GM23248 (cell line): ENCODE measurements around the gene SLC4A5. TPM values are rescaled to one million over a fixed set of nuclear protein-coding genes. Genes with fewer than 3 reads are reported as not detected.

Source experiments
- DNase-seq: peaks from one replicate; pipeline ENCODE4 v3.0.0-alpha.2; 2015
- H2AFZ ChIP-seq: fragments of 200-600 bp; sonication (generic); 2 replicates; pipeline ENCODE4 v1.6.1; 2016; ENCODE audit warnings: antibody characterized with exemption
- H3F3A ChIP-seq: fragments of 200-600 bp; sonication (generic); 2 replicates; pipeline ENCODE4 v1.6.1; 2016; ENCODE audit warnings: mild to moderate bottlenecking, antibody characterized with exemption, mixed run types; ENCODE audit not compliant: insufficient read depth
- H3K27ac ChIP-seq: fragments of 200-600 bp; sonication (generic); 2 replicates; pipeline ENCODE4 v1.5.1; 2016; ENCODE audit warnings: mild to moderate bottlenecking
- H3K27me3 ChIP-seq: fragments of 200-600 bp; sonication (generic); replicated peaks from 2 replicates; pipeline ENCODE4 v1.6.1; 2016; ENCODE audit warnings: mild to moderate bottlenecking; ENCODE audit not compliant: insufficient read depth
- H3K36me3 ChIP-seq: fragments of 200-600 bp; sonication (generic); 2 replicates; pipeline ENCODE4 v1.6.1; 2016; ENCODE audit warnings: low read depth, mild to moderate bottlenecking
- H3K4me1 ChIP-seq: fragments of 200-600 bp; sonication (generic); 2 replicates; pipeline ENCODE4 v1.6.1; 2016; ENCODE audit warnings: mild to moderate bottlenecking; ENCODE audit not compliant: insufficient read depth
- H3K4me2 ChIP-seq: fragments of 200-600 bp; sonication (generic); one replicate; pipeline ENCODE4 v1.6.1; 2016; ENCODE audit warnings: mild to moderate bottlenecking; ENCODE audit not compliant: unreplicated experiment
- H3K4me3 ChIP-seq: fragments of 200-600 bp; sonication (generic); 2 replicates; pipeline ENCODE4 v1.5.1; 2016; ENCODE audit warnings: mild to moderate bottlenecking
- H3K79me2 ChIP-seq: fragments of 200-600 bp; sonication (generic); 2 replicates; pipeline ENCODE4 v1.6.1; 2016; ENCODE audit warnings: mild to moderate bottlenecking; ENCODE audit not compliant: insufficient read depth
- H3K9ac ChIP-seq: fragments of 200-600 bp; sonication (generic); 2 replicates; pipeline ENCODE4 v1.6.1; 2016; ENCODE audit warnings: mild to moderate bottlenecking
- H3K9me2 ChIP-seq: fragments of 200-600 bp; sonication (generic); 2 replicates; pipeline ENCODE4 v1.6.1; 2016; ENCODE audit warnings: mixed run types, mild to moderate bottlenecking, moderate library complexity; ENCODE audit not compliant: insufficient read depth
- H3K9me3 ChIP-seq: fragments of 200-600 bp; sonication (generic); one replicate; pipeline ENCODE4 v1.6.1; 2017; ENCODE audit warnings: low read depth
- H4K20me1 ChIP-seq: fragments of 200-600 bp; sonication (generic); 2 replicates; pipeline ENCODE4 v1.6.0; 2016; ENCODE audit not compliant: insufficient read depth
- EZH2 ChIP-seq: fragments of 200-600 bp; sonication (generic); IDR thresholded peaks from 2 replicates; pipeline ENCODE4 v1.6.1; 2018; ENCODE audit warnings: antibody characterized with exemption, mild to moderate bottlenecking; ENCODE audit not compliant: insufficient read depth, poor library complexity, severe bottlenecking
- EZH2phosphoT487 ChIP-seq: fragments of 200-600 bp; sonication (generic); IDR thresholded peaks from 2 replicates; pipeline ENCODE4 v1.6.1; 2018; ENCODE audit warnings: antibody characterized with exemption, moderate library complexity, mild to moderate bottlenecking, low read depth; ENCODE audit not compliant: insufficient read depth
- whole genome bisulfite sequencing, 2 experiments: methylation state at CpG; one replicate each; pipeline ENCODE4 v1.1.6; 2015 to 2017; ENCODE audit warnings: low lambda C conversion rate in 2 of 2, low coverage in 1 of 2; ENCODE audit errors: missing lambda C conversion rate in 2 of 2; 5-methylcytosine and 5-hydroxymethylcytosine counted together
- in situ Hi-C: fragments of 300-500 bp; cut with MboI; formaldehyde crosslinking; loops from 2 replicates; pipeline ENCODE4 v1.15.0; 2020
- polyA plus RNA-seq: library from polyadenylated mRNA; unstranded; fragments of >200 nt; fragmentation: Nextera tagmentation; extraction: Ambion mirVana; gene quantifications from 2 replicates; pipeline ENCODE4 v1.2.1, GENCODE V29; 2016
- total RNA-seq: library from RNA; depleted of rRNA; stranded (reverse); fragments of >200 nt; shearing (Covaris generic); gene quantifications from 2 replicates; pipeline ENCODE4 v1.2.3, GENCODE V29; 2014

The SLC4A5 gene
- total and polyA plus RNA-seq, 2 experiments from 2014 or later, result 0.32 to 0.35 TPM

DNA sequence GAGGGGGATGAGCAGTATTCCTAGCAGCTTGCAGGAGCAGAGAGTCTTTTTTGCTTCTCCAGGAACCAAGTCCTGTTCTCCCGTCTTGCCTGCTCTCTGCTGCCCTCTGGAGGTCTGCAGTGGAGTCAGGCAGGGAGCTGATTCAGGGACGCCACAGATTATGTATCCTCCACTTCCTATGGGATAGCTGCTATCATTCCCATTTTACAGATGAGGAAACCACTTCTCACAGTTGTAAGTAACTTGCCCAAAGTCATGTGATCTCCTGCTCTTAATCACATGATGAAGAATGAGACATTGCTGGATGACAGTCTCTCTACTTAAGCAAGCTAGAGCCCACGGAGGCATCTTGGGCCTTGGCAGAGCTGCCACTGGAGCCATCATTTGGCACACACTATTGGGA is 8.3 kb downstream of the SLC4A5 start:
- H3K4me2 ChIP-seq, result no peak overlapping the region
- no peaks in the 10 kb centered on the region for H3K36me3 ChIP-seq
- WGBS, 2 experiments, result 37 to 38% methylated on average over 3 of the region's 3 CpGs
- H3K9me2 ChIP-seq, result no peaks in the 10 kb centered on the region
- no peaks in the 10 kb centered on the region for H3K4me1 ChIP-seq
- H3K9me3 ChIP-seq, result no peaks in the 10 kb centered on the region
- in situ Hi-C loops, result no loop called here
- peak; percentile 77 for DNase-seq
- H3K27me3 ChIP-seq, result no peaks in the 10 kb centered on the region
- TF ChIP-seq EZH2, result no peak
- no peak for TF ChIP-seq EZH2phosphoT487
- H2AFZ ChIP-seq, result no peak overlapping the region
- H3F3A ChIP-seq, result no peaks in the 10 kb centered on the region
- H4K20me1 ChIP-seq, result no peaks in the 10 kb centered on the region
- H3K27ac ChIP-seq, result no peak overlapping the region
- no peaks in the 10 kb centered on the region for H3K79me2 ChIP-seq
- H3K9ac ChIP-seq, result no peak overlapping the region
- H3K4me3 ChIP-seq, result no peak overlapping the region

DNA sequence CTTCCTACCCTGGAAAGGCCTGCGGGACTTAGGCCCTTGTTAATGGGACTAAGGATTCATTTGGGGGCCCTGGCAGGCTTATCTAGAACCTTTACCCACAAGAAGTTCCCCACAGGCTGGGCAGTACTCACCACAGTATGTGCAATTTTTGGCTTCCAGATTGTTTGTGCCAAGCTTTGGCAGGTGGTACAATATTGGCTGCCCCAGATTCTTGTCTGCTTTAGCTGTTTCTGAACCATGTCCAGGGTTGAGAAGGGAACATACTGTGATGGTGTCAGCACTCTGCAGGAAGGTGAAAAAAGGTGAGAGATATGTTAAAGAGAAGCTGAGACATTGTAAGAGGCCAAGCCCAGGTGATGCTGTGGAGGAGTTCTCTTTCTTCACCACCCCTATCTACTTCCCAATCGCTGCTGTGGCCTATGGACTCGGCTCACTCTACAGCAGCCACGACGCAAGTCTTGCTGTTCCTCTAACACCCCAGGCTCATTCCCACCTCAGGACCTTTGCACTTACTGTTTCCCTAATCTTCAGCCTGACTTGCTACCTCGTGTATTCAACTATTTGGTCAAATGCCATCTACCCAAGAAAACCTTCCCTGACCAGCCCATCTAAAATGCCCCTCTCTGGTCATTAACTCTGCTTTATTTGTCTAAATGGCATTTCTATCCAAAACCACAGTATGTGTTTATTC is 9.2 kb downstream of the SLC4A5 start:
- 49 to 58% methylated on average over 6 of the region's 6 CpGs for WGBS, 2 experiments
- in situ Hi-C loops, result no loop called here
- no peak overlapping the region for H2AFZ ChIP-seq

DNA sequence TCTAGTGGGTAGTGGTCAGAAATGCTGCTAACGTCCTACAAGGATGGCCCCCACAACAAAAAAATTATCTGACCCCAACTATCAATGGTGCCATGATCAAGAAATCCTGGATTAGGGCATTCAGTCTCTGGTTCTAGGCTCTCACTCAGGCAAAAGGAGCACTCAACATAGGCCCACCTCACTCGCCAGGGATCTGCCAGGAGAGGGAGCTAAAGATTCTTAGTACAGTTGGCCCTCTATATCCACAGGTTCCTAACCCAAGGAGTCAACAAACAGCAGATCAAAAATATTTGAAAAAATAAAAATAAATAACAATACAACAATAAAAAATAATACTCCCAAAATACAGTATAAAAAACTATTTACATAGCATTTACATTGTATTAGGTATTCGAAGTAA is 10.0 kb downstream of the SLC4A5 start:
- no peak overlapping the region for H3K9ac ChIP-seq
- no peaks in the 10 kb centered on the region for H3K9me3 ChIP-seq
- no peaks in the 10 kb centered on the region for H3K27me3 ChIP-seq
- H2AFZ ChIP-seq, result no peak overlapping the region
- H3K9me2 ChIP-seq, result no peaks in the 10 kb centered on the region
- 52 to 55% methylated on average over 3 of the region's 3 CpGs for WGBS, 2 experiments
- H3K4me2 ChIP-seq, result no peak overlapping the region
- H3K36me3 ChIP-seq, result no peaks in the 10 kb centered on the region
- no peak overlapping the region for H3K27ac ChIP-seq
- no peaks in the 10 kb centered on the region for H3F3A ChIP-seq
- H4K20me1 ChIP-seq, result no peaks in the 10 kb centered on the region
- no peak for TF ChIP-seq EZH2phosphoT487
- no peak for TF ChIP-seq EZH2
- DNase-seq, result peak; percentile 67
- H3K79me2 ChIP-seq, result no peaks in the 10 kb centered on the region
- in situ Hi-C loops, result no loop called here
- H3K4me1 ChIP-seq, result no peaks in the 10 kb centered on the region
- H3K4me3 ChIP-seq, result no peak overlapping the region

More for the DNA sequence above, 9.2 kb downstream of the SLC4A5 start:
- Histone ChIP-seq H3K79me2 (no peaks in the 10 kb centered on the region), H3K27me3 (no peaks in the 10 kb centered on the region), H3K4me3 (no peak overlapping the region), H3K4me2 (no peak overlapping the region), H3K4me1 (no peaks in the 10 kb centered on the region), H3K9me2 (no peaks in the 10 kb centered on the region), H3K27ac (no peak overlapping the region), H4K20me1 (no peaks in the 10 kb centered on the region), H3F3A (no peaks in the 10 kb centered on the region), H3K9ac (no peak overlapping the region), H3K36me3 (no peaks in the 10 kb centered on the region), H3K9me3 (no peaks in the 10 kb centered on the region)
- TF ChIP-seq EZH2 (no peak), EZH2phosphoT487 (no peak)
- DNase-seq, result no peak

DNA sequence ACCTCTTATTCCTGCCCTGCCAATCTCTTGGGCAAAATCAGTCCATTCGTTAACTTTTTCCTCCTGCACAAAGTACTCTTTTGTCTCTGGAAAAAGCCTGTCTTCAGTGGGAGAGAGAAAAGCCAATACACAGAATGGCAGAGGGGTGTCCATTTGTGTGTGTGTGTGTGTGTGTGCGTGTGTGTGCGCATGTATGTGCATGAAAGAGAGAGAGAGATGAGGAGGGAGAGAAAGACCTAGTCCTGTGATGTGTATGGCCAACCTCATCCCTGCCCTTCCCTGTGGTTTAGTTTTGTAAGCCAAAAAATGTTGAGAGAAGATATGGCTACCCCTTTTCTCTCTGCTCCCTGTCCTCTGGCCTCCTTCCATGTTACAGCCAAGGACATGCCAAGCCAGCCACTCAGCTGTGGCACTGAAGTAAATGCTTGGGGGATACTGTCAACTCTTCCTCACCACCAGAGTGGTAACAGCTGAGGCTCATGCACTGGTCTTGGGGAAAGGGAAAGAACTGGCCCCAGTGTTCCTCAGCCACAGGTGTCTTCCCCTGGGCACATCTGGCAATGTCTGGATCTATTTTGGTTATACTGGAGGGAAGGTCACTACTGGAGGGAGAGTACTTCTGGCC is 10.6 kb downstream of the SLC4A5 start:
- Histone ChIP-seq H3K4me3 (no peak overlapping the region), H2AFZ (no peak overlapping the region), H3K9me2 (no peaks in the 10 kb centered on the region), H3K27ac (no peak overlapping the region), H3K9ac (no peak overlapping the region), H3K36me3 (no peaks in the 10 kb centered on the region), H3F3A (no peaks in the 10 kb centered on the region), H3K4me2 (no peak overlapping the region), H3K27me3 (no peaks in the 10 kb centered on the region), H4K20me1 (no peaks in the 10 kb centered on the region), H3K79me2 (no peaks in the 10 kb centered on the region), H3K4me1 (no peaks in the 10 kb centered on the region), H3K9me3 (no peaks in the 10 kb centered on the region)
- DNase-seq, result no peak
- 80 to 82% methylated on average over 3 of the region's 3 CpGs for WGBS, 2 experiments
- TF ChIP-seq EZH2phosphoT487 (no peak), EZH2 (no peak)
- in situ Hi-C loops, result no loop called here
